SK-N-SH (cell line): ENCODE data around the gene PPP4R3A. TPM values are rescaled to one million over a fixed set of nuclear protein-coding genes. Genes with fewer than 3 reads are reported as not detected.
"Not testable (repeated sequence)": the region's sequence is repeated elsewhere in the genome, so short reads cannot be mapped to it uniquely, and the experiment has no call there.

Experiments used
- CTCF ChIA-PET: fragments of 300-600, 350-600 bp; formaldehyde crosslinking; extraction: SDS; loops from one replicate; lab custom pipeline; 2021; lab: Yijun Ruan, JAX
- POLR2A ChIA-PET: fragments of 350-600 bp; sonication (Branson Sonifier 250); formaldehyde crosslinking; extraction: SDS; loops from one replicate; lab custom pipeline; 2020; ENCODE audit warnings: antibody characterized with exemption, inconsistent platforms; lab: Yijun Ruan, JAX
- DNase-seq: peaks from one replicate; pipeline ENCODE4 v3.0.0; 2012
- H2AFZ ChIP-seq: fragments of 200-600 bp; sonication (generic); 2 replicates; pipeline ENCODE4 v1.8.1; 2016; ENCODE audit warnings: antibody characterized with exemption, mild to moderate bottlenecking, low read depth
- H3F3A ChIP-seq: fragments of 200-600 bp; sonication (generic); replicated peaks from 2 replicates; pipeline ENCODE3; 2016; ENCODE audit warnings: antibody characterized with exemption, mild to moderate bottlenecking; ENCODE audit not compliant: insufficient read depth
- H3K27ac ChIP-seq, 2 experiments: fragments of 200-500 bp in 1 of 2; fragments of 200-600 bp in 1 of 2; sonication (Bioruptor generic) in 1 of 2; sonication (generic), shearing (Covaris generic) in 1 of 2; 2 replicates each; pipeline versions ENCODE4 v1.5.1 to v1.6.1; 2014 to 2016; ENCODE audit warnings: low read depth in 2 of 2, inconsistent platforms in 1 of 2, low read length in 1 of 2, mild to moderate bottlenecking in 1 of 2, mixed read lengths in 1 of 2
- H3K27me3 ChIP-seq: fragments of 200-600 bp; sonication (generic), shearing (Covaris generic); 2 replicates; pipeline ENCODE4 v1.6.1; 2016; ENCODE audit warnings: mixed run types; ENCODE audit not compliant: insufficient read depth
- H3K36me3 ChIP-seq, 2 experiments: fragments of 200-500 bp in 1 of 2; fragments of 200-600 bp in 1 of 2; sonication (Bioruptor generic) in 1 of 2; sonication (generic) in 1 of 2; replicated peaks in 1 of 2; 2 replicates each; pipeline versions ENCODE3 to v1.5.1; 2014 to 2016; ENCODE audit warnings: low read length in 1 of 2, mild to moderate bottlenecking in 1 of 2; ENCODE audit not compliant: insufficient read depth in 2 of 2, control insufficient read depth in 1 of 2
- H3K4me1 ChIP-seq, 2 experiments: fragments of 200-500 bp in 1 of 2; fragments of 200-600 bp in 1 of 2; sonication (Bioruptor generic) in 1 of 2; sonication (generic), shearing (Covaris generic) in 1 of 2; 2 replicates each; pipeline versions ENCODE4 v1.5.1 to v1.6.1; 2014 to 2016; ENCODE audit warnings: low read depth in 1 of 2, low read length in 1 of 2, mixed run types in 1 of 2; ENCODE audit not compliant: insufficient read depth in 2 of 2, control insufficient read depth in 1 of 2
- H3K4me2 ChIP-seq: fragments of 200-600 bp; sonication (generic), shearing (Covaris generic); 2 replicates; pipeline ENCODE4 v1.6.1; 2017; ENCODE audit warnings: mixed run types
- H3K4me3 ChIP-seq, 2 experiments: fragments of 200-500 bp in 1 of 2; fragments of 200-600 bp in 1 of 2; sonication (Bioruptor generic) in 1 of 2; sonication (generic), shearing (Covaris generic) in 1 of 2; 2 replicates each; pipeline versions ENCODE4 v1.5.1 to v1.8.1; 2014 to 2016; ENCODE audit warnings: low read depth in 2 of 2, inconsistent platforms in 1 of 2, low read length in 1 of 2, mild to moderate bottlenecking in 1 of 2, mixed read lengths in 1 of 2, moderate library complexity in 1 of 2
- H3K79me2 ChIP-seq: fragments of 200-600 bp; sonication (generic); 2 replicates; pipeline ENCODE4 v1.8.1; 2017; ENCODE audit warnings: mild to moderate bottlenecking; ENCODE audit not compliant: insufficient read depth
- H3K9ac ChIP-seq: fragments of 200-600 bp; sonication (generic); 2 replicates; pipeline ENCODE4 v1.6.1; 2017; ENCODE audit warnings: mixed run types
- H3K9me2 ChIP-seq: fragments of 200-600 bp; sonication (generic); 2 replicates; pipeline ENCODE4 v1.6.1; 2017; ENCODE audit warnings: mixed run types
- H3K9me3 ChIP-seq: fragments of 200-600 bp; sonication (generic); 2 replicates; pipeline ENCODE4 v1.6.1; 2017; ENCODE audit warnings: mixed run types, mild to moderate bottlenecking, moderate library complexity
- H4K20me1 ChIP-seq: fragments of 200-600 bp; sonication (generic); 2 replicates; pipeline ENCODE4 v1.6.1; 2017; ENCODE audit warnings: mild to moderate bottlenecking, mixed run types; ENCODE audit not compliant: insufficient read depth
- RXRA ChIP-seq: IDR thresholded peaks from 2 replicates; pipeline ENCODE4 v1.4.0; 2012; ENCODE audit warnings: low read depth, mild to moderate bottlenecking, borderline replicate concordance
- WGBS: methylation state at CpG from one replicate; pipeline ENCODE4 v1.1.6; 2017; ENCODE audit warnings: low lambda C conversion rate; 5-methylcytosine and 5-hydroxymethylcytosine counted together
- polyA plus RNA-seq, 3 experiments: library from polyadenylated mRNA; depleted of rRNA; stranded (reverse); fragments of >200 nt; gene quantifications; 2 replicates each; pipeline ENCODE4 v1.2.3, GENCODE V29; 2012
- TF ChIP-seq, protein P1 (sequence below): IDR thresholded peaks from 2 replicates; pipeline ENCODE4; 2012
- TF ChIP-seq, protein P2 (sequence below): IDR thresholded peaks from 2 replicates; pipeline ENCODE4 v1.4.0; 2012; ENCODE audit warnings: low read depth

The PPP4R3A gene
- polyA plus RNA-seq, 1 of the 3 experiments (the other 2 are of a cell fraction): 34.9 TPM

DNA sequence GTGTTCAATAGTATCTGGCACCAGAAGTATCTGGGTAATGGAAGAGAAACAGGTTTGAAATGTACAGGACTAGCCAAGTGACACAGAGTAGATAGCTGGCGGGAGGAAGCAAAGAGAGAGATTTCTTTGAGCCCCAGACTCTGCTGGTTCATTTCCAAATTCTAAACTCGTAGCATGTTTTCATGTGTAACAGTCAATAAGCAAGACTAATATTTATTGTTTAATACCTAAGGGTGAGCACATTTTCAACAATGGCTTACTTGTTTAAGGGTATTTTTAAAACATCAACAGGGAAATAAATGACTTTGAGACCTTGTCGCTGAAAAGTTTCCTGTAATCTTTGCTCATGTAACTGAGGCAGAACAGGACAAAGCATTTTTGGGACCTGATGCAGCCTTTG, 80.7 kb downstream of the PPP4R3A start:
- H3F3A ChIP-seq: no peaks in the 10 kb centered on the region
- H3K4me1 ChIP-seq: no peaks in the 10 kb centered on the region
- H3K36me3 ChIP-seq: no peaks in the 10 kb centered on the region
- H3K27me3 ChIP-seq: no peaks in the 10 kb centered on the region
- 62% methylated on average over 3 of the region's 3 CpGs for WGBS
- H3K79me2 ChIP-seq: no peaks in the 10 kb centered on the region
- TF ChIP-seq, protein P1, sequence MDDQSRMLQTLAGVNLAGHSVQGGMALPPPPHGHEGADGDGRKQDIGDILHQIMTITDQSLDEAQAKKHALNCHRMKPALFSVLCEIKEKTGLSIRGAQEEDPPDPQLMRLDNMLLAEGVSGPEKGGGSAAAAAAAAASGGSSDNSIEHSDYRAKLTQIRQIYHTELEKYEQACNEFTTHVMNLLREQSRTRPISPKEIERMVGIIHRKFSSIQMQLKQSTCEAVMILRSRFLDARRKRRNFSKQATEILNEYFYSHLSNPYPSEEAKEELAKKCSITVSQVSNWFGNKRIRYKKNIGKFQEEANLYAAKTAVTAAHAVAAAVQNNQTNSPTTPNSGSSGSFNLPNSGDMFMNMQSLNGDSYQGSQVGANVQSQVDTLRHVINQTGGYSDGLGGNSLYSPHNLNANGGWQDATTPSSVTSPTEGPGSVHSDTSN: no peak
- no peak for TF ChIP-seq RXRA
- TF ChIP-seq, protein P2, sequence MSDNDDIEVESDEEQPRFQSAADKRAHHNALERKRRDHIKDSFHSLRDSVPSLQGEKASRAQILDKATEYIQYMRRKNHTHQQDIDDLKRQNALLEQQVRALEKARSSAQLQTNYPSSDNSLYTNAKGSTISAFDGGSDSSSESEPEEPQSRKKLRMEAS: no peak
- POLR2A ChIA-PET: no interaction called here
- H3K4me2 ChIP-seq: no peak overlapping the region
- no peaks in the 10 kb centered on the region for H3K9me2 ChIP-seq
- no peak for DNase-seq
- H3K9ac ChIP-seq: no peak overlapping the region
- H3K4me3 ChIP-seq: no peak overlapping the region
- CTCF ChIA-PET: no interaction called here
- no peaks in the 10 kb centered on the region for H3K9me3 ChIP-seq
- no peak overlapping the region for H2AFZ ChIP-seq
- no peak overlapping the region for H3K27ac ChIP-seq
- H4K20me1 ChIP-seq: no peaks in the 10 kb centered on the region

DNA sequence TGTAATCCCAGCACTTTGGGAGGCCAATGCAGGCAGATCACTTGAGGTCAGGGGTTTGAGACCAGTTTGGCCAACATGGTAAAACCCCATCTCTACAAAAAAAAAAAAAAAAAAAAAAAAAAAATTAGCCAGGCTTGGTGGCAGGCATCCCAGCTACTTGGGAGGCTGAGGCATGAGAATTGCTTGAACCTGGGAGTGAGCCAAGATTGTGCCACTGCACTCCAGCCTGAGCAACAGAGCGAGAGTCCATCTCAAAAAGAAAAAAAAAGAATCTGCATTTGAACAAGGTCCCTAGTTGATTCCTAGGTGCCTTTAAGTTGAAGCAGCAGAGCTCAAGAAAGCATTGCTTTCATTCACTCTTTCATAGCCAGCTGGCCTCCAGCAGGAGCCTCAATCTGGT, 81.2 kb downstream of the PPP4R3A start:
- H3K36me3 ChIP-seq, H3K4me1 ChIP-seq, H3K4me2 ChIP-seq, H3K4me3 ChIP-seq, H3K9me3 ChIP-seq, H3K9me2 ChIP-seq, H3K27ac ChIP-seq, H3K79me2 ChIP-seq, H3F3A ChIP-seq, POLR2A ChIA-PET, H3K9ac ChIP-seq, CTCF ChIA-PET, H3K27me3 ChIP-seq, H4K20me1 ChIP-seq, DNase-seq, H2AFZ ChIP-seq: not testable (repeated sequence)
- 50% methylated on average over 1 of the region's 1 CpG for WGBS

DNA sequence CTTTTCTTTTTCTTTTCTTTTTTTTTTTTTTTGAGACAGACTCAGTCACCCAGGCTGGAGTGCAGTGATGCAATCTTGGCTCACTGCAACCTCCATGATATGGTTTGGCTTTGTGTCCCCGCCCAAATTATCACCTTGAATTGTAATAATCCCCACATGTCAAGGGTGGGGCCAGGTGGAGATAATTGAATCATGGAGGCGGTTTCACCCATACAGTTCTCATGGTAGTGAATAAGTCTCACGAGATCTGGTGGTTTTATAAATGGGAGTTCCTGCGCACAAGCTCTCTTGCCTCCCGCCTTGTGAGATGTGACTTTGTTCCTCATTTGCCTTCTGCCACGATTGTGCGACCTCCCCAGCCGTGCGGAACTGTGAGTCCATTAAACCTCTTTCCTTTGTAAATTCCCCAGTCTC, 84.6 kb downstream of the PPP4R3A start:
- not testable (repeated sequence) for H3F3A ChIP-seq, H3K27me3 ChIP-seq
- CTCF ChIA-PET: interaction anchor here (1.8 kb wide), 1 partner anchor 102 kb away, joined by 9 read pairs; no protein-coding TSS in a partner anchor

More for the DNA sequence above, 84.6 kb downstream of the PPP4R3A start:
- H3K4me1 ChIP-seq, H3K4me2 ChIP-seq, H3K9ac ChIP-seq, H3K9me2 ChIP-seq, DNase-seq, POLR2A ChIA-PET, H2AFZ ChIP-seq, H3K27ac ChIP-seq, H3K36me3 ChIP-seq, H3K4me3 ChIP-seq, H3K9me3 ChIP-seq, H4K20me1 ChIP-seq, H3K79me2 ChIP-seq: not testable (repeated sequence)
- WGBS: 70% methylated on average over 9 of the region's 9 CpGs
